Measurements from ENCODE around the gene RFX4.

GRCh38 chr12:106767206-106767605 is 184.4 kb downstream of the RFX4 start:
- TF ChIP-seq CTCF (IDR thresholded peaks at IDR 0.05) (no peak), POLR2A (IDR thresholded peaks at IDR 0.05) (no peak)

Data from upper lobe of left lung (tissue), 4 donors.